Endothelial cell of umbilical vein (primary cell): ENCODE measurements around the gene RAD51B.

Source experiments
- EZH2 ChIP-seq: IDR thresholded peaks from 2 replicates; pipeline ENCODE4 v1.6.1; 2012; ENCODE audit warnings: borderline replicate concordance, low read depth, mild to moderate bottlenecking, moderate library complexity, low read length, inconsistent platforms; ENCODE audit not compliant: severe bottlenecking
- FOS ChIP-seq: IDR thresholded peaks from 2 replicates; pipeline ENCODE4 v1.6.1; 2011; ENCODE audit warnings: mild to moderate bottlenecking, low read length, moderate library complexity, borderline replicate concordance; ENCODE audit not compliant: insufficient read depth
- GATA2 ChIP-seq: IDR thresholded peaks from 2 replicates; pipeline ENCODE4 v1.7.0; 2011; ENCODE audit warnings: low read depth, mild to moderate bottlenecking, moderate library complexity, mixed read lengths, low read length; ENCODE audit not compliant: insufficient read length, insufficient read depth
- JUN ChIP-seq: IDR thresholded peaks from 2 replicates; pipeline ENCODE4 v1.6.1; 2011; ENCODE audit warnings: borderline replicate concordance, low read depth; ENCODE audit not compliant: insufficient read length, insufficient read depth
- MYC ChIP-seq: IDR thresholded peaks from one replicate; pipeline ENCODE4 v1.6.1; 2011; ENCODE audit warnings: mild to moderate bottlenecking, low read depth, low read length
- POLR2A ChIP-seq: IDR thresholded peaks from 2 replicates; pipeline ENCODE4 v1.6.1; 2012; ENCODE audit warnings: low read depth, mild to moderate bottlenecking, control low read depth, low read length
- POLR2AphosphoS5 ChIP-seq: IDR thresholded peaks from 2 replicates; pipeline ENCODE4 v1.6.1; 2012; ENCODE audit warnings: low read depth, mild to moderate bottlenecking, control low read depth, low read length, moderate library complexity; ENCODE audit not compliant: insufficient read depth
- TF ChIP-seq, protein P1 (sequence below), 2 donors: IDR thresholded peaks; 1 replicate in 1 of 2; 2 replicates in 1 of 2; pipeline ENCODE4 v1.5.1; 2011; ENCODE audit warnings: low read length in 2 of 2, mild to moderate bottlenecking in 2 of 2, moderate library complexity in 2 of 2, control low read depth in 1 of 2, inconsistent platforms in 1 of 2, low read depth in 1 of 2; ENCODE audit not compliant: insufficient read depth in 1 of 2; ENCODE audit errors: extremely low read depth in 1 of 2
- TF ChIP-seq, protein P2 (sequence below): IDR thresholded peaks from 2 replicates; pipeline ENCODE4 v1.6.1; 2011; ENCODE audit not compliant: insufficient read depth, insufficient read length

DNA sequence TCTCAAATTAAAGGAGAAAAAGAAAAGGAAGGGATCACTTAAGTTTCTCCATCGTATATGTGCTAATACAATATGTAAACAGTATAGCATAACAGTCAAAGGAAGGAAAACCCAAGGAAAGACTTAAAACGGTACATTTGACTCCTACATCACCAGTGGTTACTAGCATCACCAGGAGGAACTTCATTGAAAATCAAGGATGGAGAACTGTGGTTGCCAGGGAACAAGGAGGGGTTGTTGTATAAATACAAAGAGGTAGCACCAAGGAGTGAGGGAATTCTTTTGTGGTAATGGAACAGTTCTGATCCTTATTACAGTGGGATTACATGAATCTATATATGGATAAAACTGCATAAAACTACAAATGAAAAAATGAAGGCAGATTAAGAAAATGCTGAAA is 4.8 kb upstream of the RAD51B start:
- TF ChIP-seq EZH2 (no peak), POLR2AphosphoS5 (no peak), POLR2A (no peak), JUN (no peak), MYC (no peak), FOS (no peak), GATA2 (no peak)
- TF ChIP-seq, protein P1, sequence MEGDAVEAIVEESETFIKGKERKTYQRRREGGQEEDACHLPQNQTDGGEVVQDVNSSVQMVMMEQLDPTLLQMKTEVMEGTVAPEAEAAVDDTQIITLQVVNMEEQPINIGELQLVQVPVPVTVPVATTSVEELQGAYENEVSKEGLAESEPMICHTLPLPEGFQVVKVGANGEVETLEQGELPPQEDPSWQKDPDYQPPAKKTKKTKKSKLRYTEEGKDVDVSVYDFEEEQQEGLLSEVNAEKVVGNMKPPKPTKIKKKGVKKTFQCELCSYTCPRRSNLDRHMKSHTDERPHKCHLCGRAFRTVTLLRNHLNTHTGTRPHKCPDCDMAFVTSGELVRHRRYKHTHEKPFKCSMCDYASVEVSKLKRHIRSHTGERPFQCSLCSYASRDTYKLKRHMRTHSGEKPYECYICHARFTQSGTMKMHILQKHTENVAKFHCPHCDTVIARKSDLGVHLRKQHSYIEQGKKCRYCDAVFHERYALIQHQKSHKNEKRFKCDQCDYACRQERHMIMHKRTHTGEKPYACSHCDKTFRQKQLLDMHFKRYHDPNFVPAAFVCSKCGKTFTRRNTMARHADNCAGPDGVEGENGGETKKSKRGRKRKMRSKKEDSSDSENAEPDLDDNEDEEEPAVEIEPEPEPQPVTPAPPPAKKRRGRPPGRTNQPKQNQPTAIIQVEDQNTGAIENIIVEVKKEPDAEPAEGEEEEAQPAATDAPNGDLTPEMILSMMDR (IDR thresholded peaks at IDR 0.05; ENCODE audit: extremely low read depth in 1 of 2, insufficient read depth in 1 of 2, low read depth in 1 of 2, low read length in 2 of 2), result no peak
- TF ChIP-seq, protein P2, sequence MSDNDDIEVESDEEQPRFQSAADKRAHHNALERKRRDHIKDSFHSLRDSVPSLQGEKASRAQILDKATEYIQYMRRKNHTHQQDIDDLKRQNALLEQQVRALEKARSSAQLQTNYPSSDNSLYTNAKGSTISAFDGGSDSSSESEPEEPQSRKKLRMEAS, result no peak
